Thyroid gland (tissue), 4 donors: ENCODE data around the gene CNTNAP1.
A peak's percentile ranks its signal among the peaks of the same experiment; 100 is the strongest.

Experiments
- POLR2A ChIP-seq, 2 donors: fragments of 450-650 bp; IDR thresholded peaks; one replicate each; pipeline ENCODE4 v1.6.1; 2017; ENCODE audit warnings: antibody characterized with exemption in 2 of 2, mild to moderate bottlenecking in 2 of 2, moderate library complexity in 1 of 2
- TF ChIP-seq, protein P1 (sequence below), 6 experiments: fragments of 200-600 bp in 3 of 6; fragments of 450-650 bp in 3 of 6; sonication (generic) in 3 of 6; IDR thresholded peaks; one replicate each; pipeline ENCODE4 v1.5.1; 2016 to 2019; ENCODE audit warnings: antibody characterized with exemption in 6 of 6, mild to moderate bottlenecking in 2 of 6, inconsistent platforms in 1 of 6, moderate library complexity in 1 of 6

GRCh38 chr17:42653179-42654124, 28.9 kb upstream of the CNTNAP1 start:
- TF ChIP-seq, protein P1, sequence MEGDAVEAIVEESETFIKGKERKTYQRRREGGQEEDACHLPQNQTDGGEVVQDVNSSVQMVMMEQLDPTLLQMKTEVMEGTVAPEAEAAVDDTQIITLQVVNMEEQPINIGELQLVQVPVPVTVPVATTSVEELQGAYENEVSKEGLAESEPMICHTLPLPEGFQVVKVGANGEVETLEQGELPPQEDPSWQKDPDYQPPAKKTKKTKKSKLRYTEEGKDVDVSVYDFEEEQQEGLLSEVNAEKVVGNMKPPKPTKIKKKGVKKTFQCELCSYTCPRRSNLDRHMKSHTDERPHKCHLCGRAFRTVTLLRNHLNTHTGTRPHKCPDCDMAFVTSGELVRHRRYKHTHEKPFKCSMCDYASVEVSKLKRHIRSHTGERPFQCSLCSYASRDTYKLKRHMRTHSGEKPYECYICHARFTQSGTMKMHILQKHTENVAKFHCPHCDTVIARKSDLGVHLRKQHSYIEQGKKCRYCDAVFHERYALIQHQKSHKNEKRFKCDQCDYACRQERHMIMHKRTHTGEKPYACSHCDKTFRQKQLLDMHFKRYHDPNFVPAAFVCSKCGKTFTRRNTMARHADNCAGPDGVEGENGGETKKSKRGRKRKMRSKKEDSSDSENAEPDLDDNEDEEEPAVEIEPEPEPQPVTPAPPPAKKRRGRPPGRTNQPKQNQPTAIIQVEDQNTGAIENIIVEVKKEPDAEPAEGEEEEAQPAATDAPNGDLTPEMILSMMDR (IDR thresholded peaks at IDR 0.05): no peak
- peak in 1 of 2 donors; percentile 50 for TF ChIP-seq POLR2A (IDR thresholded peaks at IDR 0.05)
